HepG2 (cell line): Measurements from ENCODE around the gene S100A8. TPM values are rescaled to one million over a fixed set of nuclear protein-coding genes. Genes with fewer than 3 reads are reported as not detected.

Source experiments
- ATAC-seq: fragments of 200-7000 bp; cut with Tn5 transposase; 3 replicates; pipeline ENCODE4 v1.9.1; 2020; ENCODE audit warnings: mild to moderate bottlenecking, moderate library complexity
- BruUV-seq: library from RNA; stranded (reverse); fragments of 400-500 nt; replicated peaks from 2 replicates; lab custom pipeline; 2021; lab: Mats Ljungman, UMichigan
- CTCF ChIA-PET: fragments of 300-600 bp; formaldehyde crosslinking; extraction: SDS; loops from one replicate; lab custom pipeline; 2021; ENCODE audit warnings: low total read pairs, inconsistent platforms, low intra/inter-chr PET ratio; lab: Yijun Ruan, JAX
- POLR2A ChIA-PET: fragments of 350-600 bp; sonication (Branson Sonifier 250); formaldehyde crosslinking; loops from one replicate; lab custom pipeline; 2020; ENCODE audit warnings: antibody characterized with exemption, inconsistent platforms; lab: Yijun Ruan, JAX
- DNase-seq: peaks from one replicate; pipeline ENCODE4 v3.0.0-alpha.2; 2015; ENCODE audit warnings: low spot score
- FAIRE-seq: peaks from 3 replicates; lab custom pipeline; 2011; peaks lifted over from hg19 to GRCh38; lab: Jason Lieb, UNC
- H2AFZ ChIP-seq: one replicate; pipeline ENCODE4 v1.6.1; 2011; ENCODE audit warnings: low read length, inconsistent platforms
- H3K27ac ChIP-seq: fragments of 300-600 bp; 3 replicates; pipeline ENCODE4 v1.8.0; 2011; ENCODE audit warnings: mixed run types, mild to moderate bottlenecking, mixed read lengths, low read length, inconsistent platforms; ENCODE audit not compliant: insufficient read depth; ENCODE audit errors: extremely low read length
- H3K27me3 ChIP-seq, 2 experiments: fragments of 200-600 bp in 1 of 2; 2 replicates in 1 of 2; 3 replicates in 1 of 2; pipeline versions ENCODE4 v1.6.0 to v1.8.0; 2011; ENCODE audit warnings: low read length in 2 of 2, mild to moderate bottlenecking in 2 of 2, moderate library complexity in 2 of 2, inconsistent platforms in 1 of 2; ENCODE audit not compliant: insufficient read depth in 2 of 2, control insufficient read depth in 1 of 2
- H3K36me3 ChIP-seq, 2 experiments: fragments of 200-600 bp in 1 of 2; replicated peaks in 1 of 2; 2 replicates in 1 of 2; 3 replicates in 1 of 2; pipeline versions ENCODE4 v1.5.1 to v1.8.0; 2011; ENCODE audit warnings: low read length in 2 of 2, inconsistent platforms in 1 of 2; ENCODE audit not compliant: insufficient read depth in 2 of 2, control insufficient read depth in 1 of 2
- H3K4me1 ChIP-seq: 2 replicates; pipeline ENCODE4 v1.5.1; 2012; ENCODE audit warnings: low read length, inconsistent platforms; ENCODE audit not compliant: insufficient read depth
- H3K4me2 ChIP-seq: 2 replicates; pipeline ENCODE4 v1.6.0; 2011; ENCODE audit warnings: low read depth, low read length, inconsistent platforms
- H3K4me3 ChIP-seq, 3 experiments: fragments of 200-600 bp in 1 of 3; sonication (generic), shearing (Covaris generic) in 1 of 3; replicated peaks in 1 of 3; 2 replicates each; pipeline ENCODE4 v1.5.1; 2011 to 2016; ENCODE audit warnings: low read length in 3 of 3, inconsistent platforms in 2 of 3, low read depth in 2 of 3, mild to moderate bottlenecking in 2 of 3, control low read depth in 1 of 3, mixed read lengths in 1 of 3; ENCODE audit not compliant: insufficient read depth in 1 of 3
- H3K79me2 ChIP-seq: one replicate; pipeline ENCODE4 v1.6.1; 2011; ENCODE audit warnings: low read length, inconsistent platforms; ENCODE audit not compliant: insufficient read depth
- H3K9ac ChIP-seq: 2 replicates; pipeline ENCODE4 v1.6.0; 2011; ENCODE audit warnings: mild to moderate bottlenecking, low read depth, low read length, inconsistent platforms; ENCODE audit not compliant: insufficient read depth
- H3K9me3 ChIP-seq: 2 replicates; pipeline ENCODE4 v1.5.1; 2012; ENCODE audit warnings: mild to moderate bottlenecking, low read length
- H4K20me1 ChIP-seq: 2 replicates; pipeline ENCODE4 v1.6.0; 2011; ENCODE audit warnings: inconsistent platforms, mild to moderate bottlenecking, low read length, moderate library complexity; ENCODE audit not compliant: insufficient read depth
- ZNF407 ChIP-seq: sonication (generic); formaldehyde crosslinking; IDR thresholded peaks from one replicate; pipeline ENCODE4 v1.5.1; 2020; ENCODE audit warnings: mild to moderate bottlenecking, missing genetic modification reagents; ENCODE audit errors: not compliant biosample characterization
- WGBS: methylation state at CpG from one replicate; pipeline ENCODE4 v1.1.6; 2017; ENCODE audit warnings: low lambda C conversion rate; 5-methylcytosine and 5-hydroxymethylcytosine counted together
- in situ Hi-C: cut with HindIII; loops from 2 replicates; pipeline ENCODE4 v1.10.0; 2017; ENCODE audit warnings: low pct_unique_long_range_greater_than_20kb; ENCODE audit not compliant: extremely low pct_ligation_motif_present
- intact Hi-C: fragments of 100-400 bp; cut with micrococcal nuclease; formaldehyde crosslinking; loops from one replicate; pipeline ENCODE4 v1.10.0; 2022; ENCODE audit not compliant: unreplicated experiment
- polyA plus RNA-seq, 8 experiments: library from polyadenylated mRNA; depleted of rRNA in 3 of 8; stranded (reverse) in 7 of 8; unstranded in 1 of 8; fragments of >200 nt; fragmentation: Illumina TruSeq in 4 of 8; extraction: Trizol in 4 of 8; gene quantifications; 2 replicates each; pipeline versions ENCODE4 v1.2.1 to v1.2.3, GENCODE V29; 2011 to 2016; ENCODE audit warnings: low read depth in 4 of 8, missing spikeins in 1 of 8, mixed read lengths in 1 of 8; ENCODE audit not compliant: insufficient read depth in 1 of 8
- total RNA-seq, 5 experiments: library from RNA; depleted of rRNA; stranded (reverse); fragments of >200 nt; fragmentation: Illumina TruSeq; extraction: Trizol; gene quantifications; 2 replicates each; pipeline ENCODE4 v1.2.3, GENCODE V29; 2016; ENCODE audit warnings: low read depth in 1 of 5
- TF ChIP-seq, protein P1 (sequence below): IDR thresholded peaks from 2 replicates; pipeline ENCODE4 v1.6.1; 2016; ENCODE audit warnings: missing compliant biosample characterization, missing genetic modification reagents, borderline replicate concordance
- TF ChIP-seq, protein P2 (sequence below): sonication (generic); formaldehyde crosslinking; IDR thresholded peaks from 2 replicates; pipeline ENCODE4 v1.4.0; 2020; ENCODE audit warnings: missing genetic modification reagents
- TF ChIP-seq, protein P3 (sequence below): sonication (generic); formaldehyde crosslinking; IDR thresholded peaks from 2 replicates; pipeline ENCODE4 v1.4.0; 2020; ENCODE audit warnings: missing genetic modification reagents
- TF ChIP-seq, protein P4 (sequence below): sonication (generic); formaldehyde crosslinking; IDR thresholded peaks from 2 replicates; pipeline ENCODE4 v1.9.0; 2021; ENCODE audit warnings: missing genetic modification reagents, borderline replicate concordance

The S100A8 gene
- total and polyA plus RNA-seq, 2 of the 13 experiments (the other 11 are each of a cell fraction or from before 2014, with no cell fraction given) = not detected

DNA sequence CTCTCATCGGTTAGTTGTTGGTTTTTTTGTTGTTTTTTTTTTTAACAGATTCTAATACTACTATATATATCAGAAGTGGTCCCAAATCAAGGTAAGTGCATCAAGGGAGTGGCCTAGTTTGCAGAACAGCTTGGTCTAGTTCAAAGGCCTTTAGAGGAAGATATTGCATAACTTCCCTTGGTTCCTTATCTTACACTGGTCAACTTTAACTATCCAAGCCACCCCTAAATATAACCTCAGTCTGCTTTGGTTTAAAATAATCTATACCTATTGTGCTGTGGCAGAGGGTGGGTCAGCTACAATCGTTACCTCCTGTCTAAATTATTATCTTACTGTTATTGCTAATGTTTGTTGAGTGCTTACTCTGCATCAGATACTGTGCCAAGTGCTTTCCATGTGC, 22.4 kb downstream of the S100A8 start:
- H4K20me1 ChIP-seq = no peaks in the 10 kb centered on the region
- no peaks in the 10 kb centered on the region for H3K79me2 ChIP-seq
- 2% methylated on average over 2 of the region's 2 CpGs for WGBS
- CTCF ChIA-PET = no interaction called here
- DNase-seq = no peak
- H3K27ac ChIP-seq = no peak overlapping the region
- no peak overlapping the region for H3K4me2 ChIP-seq
- ATAC-seq = no peak
- no peak overlapping the region for H2AFZ ChIP-seq
- no peaks in the 10 kb centered on the region for H3K9me3 ChIP-seq
- TF ChIP-seq, protein P1, sequence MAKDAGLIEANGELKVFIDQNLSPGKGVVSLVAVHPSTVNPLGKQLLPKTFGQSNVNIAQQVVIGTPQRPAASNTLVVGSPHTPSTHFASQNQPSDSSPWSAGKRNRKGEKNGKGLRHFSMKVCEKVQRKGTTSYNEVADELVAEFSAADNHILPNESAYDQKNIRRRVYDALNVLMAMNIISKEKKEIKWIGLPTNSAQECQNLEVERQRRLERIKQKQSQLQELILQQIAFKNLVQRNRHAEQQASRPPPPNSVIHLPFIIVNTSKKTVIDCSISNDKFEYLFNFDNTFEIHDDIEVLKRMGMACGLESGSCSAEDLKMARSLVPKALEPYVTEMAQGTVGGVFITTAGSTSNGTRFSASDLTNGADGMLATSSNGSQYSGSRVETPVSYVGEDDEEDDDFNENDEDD (CRISPR knock-in tag) = no peak
- TF ChIP-seq, protein P2, sequence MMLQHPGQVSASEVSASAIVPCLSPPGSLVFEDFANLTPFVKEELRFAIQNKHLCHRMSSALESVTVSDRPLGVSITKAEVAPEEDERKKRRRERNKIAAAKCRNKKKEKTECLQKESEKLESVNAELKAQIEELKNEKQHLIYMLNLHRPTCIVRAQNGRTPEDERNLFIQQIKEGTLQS (CRISPR knock-in tag) = no peak
- no peak for TF ChIP-seq ZNF407 (CRISPR knock-in tag)
- TF ChIP-seq, protein P3, sequence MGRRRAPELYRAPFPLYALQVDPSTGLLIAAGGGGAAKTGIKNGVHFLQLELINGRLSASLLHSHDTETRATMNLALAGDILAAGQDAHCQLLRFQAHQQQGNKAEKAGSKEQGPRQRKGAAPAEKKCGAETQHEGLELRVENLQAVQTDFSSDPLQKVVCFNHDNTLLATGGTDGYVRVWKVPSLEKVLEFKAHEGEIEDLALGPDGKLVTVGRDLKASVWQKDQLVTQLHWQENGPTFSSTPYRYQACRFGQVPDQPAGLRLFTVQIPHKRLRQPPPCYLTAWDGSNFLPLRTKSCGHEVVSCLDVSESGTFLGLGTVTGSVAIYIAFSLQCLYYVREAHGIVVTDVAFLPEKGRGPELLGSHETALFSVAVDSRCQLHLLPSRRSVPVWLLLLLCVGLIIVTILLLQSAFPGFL = no peak
- TF ChIP-seq, protein P4, sequence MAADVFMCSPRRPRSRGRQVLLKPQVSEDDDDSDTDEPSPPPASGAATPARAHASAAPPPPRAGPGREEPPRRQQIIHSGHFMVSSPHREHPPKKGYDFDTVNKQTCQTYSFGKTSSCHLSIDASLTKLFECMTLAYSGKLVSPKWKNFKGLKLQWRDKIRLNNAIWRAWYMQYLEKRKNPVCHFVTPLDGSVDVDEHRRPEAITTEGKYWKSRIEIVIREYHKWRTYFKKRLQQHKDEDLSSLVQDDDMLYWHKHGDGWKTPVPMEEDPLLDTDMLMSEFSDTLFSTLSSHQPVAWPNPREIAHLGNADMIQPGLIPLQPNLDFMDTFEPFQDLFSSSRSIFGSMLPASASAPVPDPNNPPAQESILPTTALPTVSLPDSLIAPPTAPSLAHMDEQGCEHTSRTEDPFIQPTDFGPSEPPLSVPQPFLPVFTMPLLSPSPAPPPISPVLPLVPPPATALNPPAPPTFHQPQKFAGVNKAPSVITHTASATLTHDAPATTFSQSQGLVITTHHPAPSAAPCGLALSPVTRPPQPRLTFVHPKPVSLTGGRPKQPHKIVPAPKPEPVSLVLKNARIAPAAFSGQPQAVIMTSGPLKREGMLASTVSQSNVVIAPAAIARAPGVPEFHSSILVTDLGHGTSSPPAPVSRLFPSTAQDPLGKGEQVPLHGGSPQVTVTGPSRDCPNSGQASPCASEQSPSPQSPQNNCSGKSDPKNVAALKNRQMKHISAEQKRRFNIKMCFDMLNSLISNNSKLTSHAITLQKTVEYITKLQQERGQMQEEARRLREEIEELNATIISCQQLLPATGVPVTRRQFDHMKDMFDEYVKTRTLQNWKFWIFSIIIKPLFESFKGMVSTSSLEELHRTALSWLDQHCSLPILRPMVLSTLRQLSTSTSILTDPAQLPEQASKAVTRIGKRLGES = no peak
- POLR2A ChIA-PET = no interaction called here
- intact Hi-C loops (no loop called here), in situ Hi-C loops (no loop called here)
- no peak overlapping the region for H3K4me3 ChIP-seq
- no peak for FAIRE-seq
- H3K9ac ChIP-seq = no peak overlapping the region
- H3K4me1 ChIP-seq = no peaks in the 10 kb centered on the region
- no TSS peak for BruUV-seq
- H3K36me3 ChIP-seq = no peaks in the 10 kb centered on the region
- peaks cover 1 to 5% of the 10 kb centered on the region in 2 experiments; a peak in 1 of 5 replicates for H3K27me3 ChIP-seq
